GM12873 (cell line): ENCODE measurements around the gene ENDOG.

Experiments
- CTCF ChIP-seq: IDR thresholded peaks from 2 replicates; pipeline ENCODE4 v1.5.1; 2012; ENCODE audit warnings: low read depth, mild to moderate bottlenecking, moderate library complexity, low read length, control low read depth; ENCODE audit not compliant: insufficient read depth; ENCODE audit errors: missing control alignments

The ENDOG gene

GRCh38 chr9:128851779-128852600 lies 33.7 kb downstream of the ENDOG start:
- peak; percentile 35 for TF ChIP-seq CTCF

GRCh38 chr9:128860937-128861336 lies 42.6 kb downstream of the ENDOG start:
- TF ChIP-seq CTCF: no peak

- no peak for TF ChIP-seq CTCF
These were observed 43.2 kb downstream of the ENDOG start for GRCh38 chr9:128861501-128861900.

- no peak for TF ChIP-seq CTCF
These were observed 44.1 kb downstream of the ENDOG start for GRCh38 chr9:128862401-128862851.

GRCh38 chr9:128863647-128864046 lies 45.3 kb downstream of the ENDOG start:
- peak; percentile 98 for TF ChIP-seq CTCF

- no peak for TF ChIP-seq CTCF
These were observed 52.0 kb downstream of the ENDOG start for GRCh38 chr9:128870128-128870940.
